Measurements from ENCODE around the gene IQSEC3.
"Not testable (repeated sequence)": the region's sequence is repeated elsewhere in the genome, so short reads cannot be mapped to it uniquely, and the experiment has no call there.

The IQSEC3 gene

GRCh38 chr12:52902-53734 lies 13.4 kb upstream of the IQSEC3 start:
- DNase-seq (ENCODE audit: low spot score) = not testable (repeated sequence)

DNA sequence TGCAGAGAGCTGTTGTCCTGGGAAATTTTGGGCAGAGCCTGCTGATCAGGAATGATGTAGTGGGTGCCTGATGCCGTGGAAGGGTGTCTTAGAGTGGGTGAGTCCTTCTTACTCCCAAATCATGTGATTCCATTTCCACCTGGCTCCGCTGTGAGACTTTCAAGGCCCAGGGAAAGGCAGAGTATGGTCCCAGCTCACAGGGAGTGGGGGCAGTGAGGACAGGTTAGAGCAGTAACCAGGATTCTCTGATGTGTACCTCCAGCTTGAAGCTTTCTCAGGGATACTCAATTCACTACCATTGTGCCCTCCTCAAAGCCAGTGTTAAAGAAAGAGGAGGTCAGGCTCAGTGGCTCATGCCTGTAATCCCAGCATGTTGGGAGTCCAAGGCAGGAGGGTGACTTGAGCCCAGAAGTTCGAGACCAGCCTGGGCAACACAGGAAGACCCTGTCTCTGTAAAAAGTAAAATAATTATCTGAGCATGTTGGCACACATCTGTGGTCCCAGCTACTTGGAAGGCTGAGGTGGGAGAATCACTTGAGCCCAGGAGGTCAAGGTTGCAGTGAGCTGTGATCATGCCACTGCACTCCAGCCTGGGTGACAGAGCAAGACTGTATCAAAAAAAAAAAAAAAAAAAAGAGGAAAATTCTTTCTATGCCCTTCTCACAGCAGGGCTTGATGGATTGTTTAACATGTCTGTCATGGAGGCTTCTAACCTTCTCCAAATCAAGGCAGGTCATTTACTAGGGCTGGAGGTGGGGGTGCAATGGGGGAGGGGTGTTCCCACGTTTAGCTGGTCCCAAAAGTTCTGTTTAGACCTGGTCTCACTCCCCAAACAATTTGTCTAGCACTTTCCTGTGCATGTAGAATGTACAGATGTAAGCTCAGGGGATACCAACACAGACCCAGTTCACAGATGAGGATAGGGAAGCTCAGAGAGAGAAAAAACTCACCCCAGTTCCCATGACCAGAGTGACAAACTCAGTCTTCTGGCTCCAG lies 12.5 kb upstream of the IQSEC3 start:
- no peak for DNase-seq (ENCODE audit: low spot score)

GRCh38 chr12:54750-55535 lies 11.6 kb upstream of the IQSEC3 start:
- DNase-seq (ENCODE audit: low spot score) = no peak

- DNase-seq (ENCODE audit: low spot score) = no peak
Measured at GRCh38 chr12:56683-57346, 9.8 kb upstream of the IQSEC3 start.

- no peak for DNase-seq (ENCODE audit: low spot score)
Measured at GRCh38 chr12:57539-57938, 9.0 kb upstream of the IQSEC3 start.

GRCh38 chr12:58832-59231 lies 7.7 kb upstream of the IQSEC3 start:
- no peak for DNase-seq (ENCODE audit: low spot score)

DNA sequence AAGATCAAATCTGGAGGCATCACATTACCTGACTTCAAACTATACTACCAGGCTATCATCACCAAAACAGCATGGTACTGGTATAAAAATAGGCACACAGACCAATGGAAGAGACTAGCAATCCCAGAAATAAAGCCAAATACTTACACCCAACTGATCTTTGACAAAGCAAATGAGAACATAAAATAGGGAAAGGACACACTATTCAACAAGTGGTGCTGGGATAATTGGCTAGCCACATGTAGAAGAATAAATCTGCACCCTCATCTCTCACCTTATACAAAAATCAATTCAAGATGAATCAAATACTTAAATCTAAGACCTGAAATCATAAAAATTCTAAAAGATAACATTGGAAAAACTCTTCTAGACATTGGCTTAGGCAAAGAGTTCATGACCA lies 4.7 kb upstream of the IQSEC3 start:
- DNase-seq (ENCODE audit: low spot score) = not testable (repeated sequence)

- not testable (repeated sequence) for DNase-seq (ENCODE audit: low spot score)
Measured at GRCh38 chr12:65491-66063, 990 bp upstream of the IQSEC3 start.

DNA sequence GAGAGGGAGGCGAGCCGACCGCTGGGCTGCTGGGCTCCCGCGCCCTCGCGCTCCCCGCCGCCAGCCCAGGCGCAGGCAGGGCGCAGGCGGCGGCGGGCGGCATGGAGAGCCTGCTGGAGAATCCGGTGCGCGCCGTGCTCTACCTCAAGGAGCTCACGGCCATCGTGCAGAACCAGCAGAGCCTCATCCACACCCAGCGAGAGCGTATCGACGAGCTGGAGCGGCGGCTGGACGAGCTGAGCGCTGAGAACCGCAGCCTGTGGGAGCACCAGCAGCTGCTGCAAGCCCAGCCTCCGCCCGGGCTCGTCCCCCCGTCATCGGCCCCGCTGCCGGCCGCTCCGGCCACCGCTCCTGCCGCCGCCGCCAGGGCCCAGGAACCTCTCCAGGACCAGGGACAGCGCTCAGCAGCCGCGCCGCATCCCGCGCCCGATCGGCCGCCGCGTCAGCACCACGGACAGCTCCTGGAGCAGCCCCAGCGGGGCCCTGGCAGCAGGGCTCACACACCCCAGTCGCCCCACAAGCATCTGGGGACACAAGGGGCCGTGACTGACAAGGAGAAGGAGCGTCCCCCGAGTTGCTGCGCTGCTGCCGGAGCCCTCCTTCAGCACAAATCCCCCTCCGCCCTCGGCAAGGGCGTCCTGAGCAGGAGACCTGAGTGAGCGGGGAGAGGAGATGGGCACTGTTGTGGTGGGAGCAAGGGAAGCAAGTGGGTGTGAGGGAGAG lies 376 bp downstream of the IQSEC3 start:
- not testable (repeated sequence) for DNase-seq (ENCODE audit: low spot score)

- DNase-seq (ENCODE audit: low spot score) = not testable (repeated sequence)
Measured at GRCh38 chr12:69677-70076, 3.1 kb downstream of the IQSEC3 start.

- not testable (repeated sequence) for DNase-seq (ENCODE audit: low spot score)
Measured at GRCh38 chr12:70541-70940, 4.0 kb downstream of the IQSEC3 start.

DNA sequence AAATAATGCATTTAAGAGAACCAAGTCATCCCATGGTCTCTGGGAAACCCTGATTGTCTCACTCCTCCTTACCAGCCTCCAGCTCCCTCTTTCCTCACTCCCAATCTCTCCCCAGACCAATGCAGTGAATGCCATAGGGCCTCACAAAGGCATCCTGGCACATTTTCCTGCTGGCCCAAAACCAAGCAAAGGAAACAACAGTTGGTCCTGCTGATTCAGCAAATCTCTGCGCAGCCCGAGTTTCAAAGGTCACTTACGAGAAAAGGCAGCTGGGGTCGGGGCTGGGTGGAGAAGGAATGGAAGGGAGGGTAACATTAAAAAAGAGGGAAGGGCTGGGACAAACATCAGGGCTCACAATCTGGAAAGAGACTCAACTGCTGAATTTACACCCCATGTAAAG lies 5.5 kb downstream of the IQSEC3 start:
- not testable (repeated sequence) for DNase-seq (ENCODE audit: low spot score)

- DNase-seq (ENCODE audit: low spot score) = not testable (repeated sequence)
Measured at GRCh38 chr12:74420-75190, 8.0 kb downstream of the IQSEC3 start.

DNA sequence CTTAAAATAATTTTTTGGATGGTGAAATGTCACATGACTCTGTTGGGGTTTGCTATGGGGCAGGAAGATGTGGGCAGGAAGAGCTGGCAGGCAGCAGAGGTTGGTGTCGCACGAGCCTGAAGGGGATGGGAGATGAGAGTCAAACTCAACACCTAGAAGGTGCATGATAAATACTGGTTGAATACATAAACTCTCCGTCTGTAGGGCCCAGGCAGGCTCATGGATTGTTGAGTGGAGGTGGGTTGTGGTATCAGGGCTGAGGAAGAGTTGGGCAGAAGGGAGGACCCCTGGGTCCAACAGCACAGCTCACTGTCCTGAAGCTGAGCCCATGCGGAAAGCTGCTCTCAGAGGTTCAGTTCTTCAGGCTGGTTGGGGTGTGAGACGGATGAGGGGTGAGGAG lies 9.0 kb downstream of the IQSEC3 start:
- not testable (repeated sequence) for DNase-seq (ENCODE audit: low spot score)

GRCh38 chr12:76102-76501 lies 9.5 kb downstream of the IQSEC3 start:
- DNase-seq (ENCODE audit: low spot score) = not testable (repeated sequence)

DNA sequence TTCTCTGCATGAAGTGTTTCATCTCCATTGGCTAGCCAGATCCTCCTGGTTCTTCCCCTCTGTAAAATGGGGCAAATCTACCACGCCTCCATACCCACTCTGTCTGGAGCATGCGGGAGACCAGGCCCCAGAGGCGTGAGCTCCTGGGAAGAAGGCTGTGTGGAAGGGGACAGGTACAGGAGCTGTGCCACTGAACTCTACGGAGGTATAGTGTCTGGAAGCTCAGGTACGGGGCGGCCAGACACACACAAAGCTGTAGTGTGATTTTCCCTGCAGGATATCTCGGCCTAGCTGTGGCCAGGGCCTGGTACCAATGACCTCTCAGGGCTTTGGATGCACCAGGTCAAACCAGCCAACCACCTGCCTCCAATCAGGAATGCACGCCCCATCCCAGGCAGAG lies 10.0 kb downstream of the IQSEC3 start:
- DNase-seq (ENCODE audit: low spot score) = not testable (repeated sequence)

GRCh38 chr12:77101-77719 lies 10.6 kb downstream of the IQSEC3 start:
- not testable (repeated sequence) for DNase-seq (ENCODE audit: low spot score)

GRCh38 chr12:77769-78383 lies 11.3 kb downstream of the IQSEC3 start:
- DNase-seq (ENCODE audit: low spot score) = not testable (repeated sequence)

DNA sequence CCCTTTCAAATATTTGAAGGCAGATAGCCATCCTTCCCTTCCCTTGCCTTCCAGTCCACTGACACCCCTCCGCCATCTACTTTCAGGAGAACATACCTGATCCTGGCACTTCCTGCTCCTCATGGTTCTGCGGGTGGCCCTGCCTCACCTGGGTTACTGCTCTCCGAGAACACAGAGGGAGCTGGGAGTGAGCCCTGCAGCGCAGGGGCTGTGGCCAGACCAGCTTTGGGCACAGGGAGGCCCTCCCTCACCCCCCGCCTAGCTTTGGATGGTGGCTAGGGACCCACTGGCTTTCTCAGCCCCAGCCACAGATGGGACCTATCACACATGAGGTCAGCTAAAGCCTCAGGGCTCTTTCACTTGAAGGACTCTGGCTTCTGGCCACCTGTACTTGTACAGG lies 12.4 kb downstream of the IQSEC3 start:
- DNase-seq (ENCODE audit: low spot score) = no peak
